OCI-LY1 (cell line): ENCODE results near the gene CHD5.

Source experiments
- H2AFZ ChIP-seq: fragments of 200-600 bp; sonication (generic), shearing (Covaris generic); 2 replicates; pipeline ENCODE4 v1.6.0; 2014; ENCODE audit warnings: antibody characterized with exemption, mild to moderate bottlenecking, low read length
- H3F3A ChIP-seq: fragments of 200-600 bp; sonication (generic), shearing (Covaris generic); 2 replicates; pipeline ENCODE4 v1.6.0; 2014; ENCODE audit warnings: mild to moderate bottlenecking, antibody characterized with exemption, low read length, moderate library complexity; ENCODE audit not compliant: insufficient read depth
- H3K27ac ChIP-seq: fragments of 200-600 bp; sonication (generic); 2 replicates; pipeline ENCODE4 v1.5.1; 2014; ENCODE audit warnings: low read length, mixed run types, mild to moderate bottlenecking, low read depth; ENCODE audit not compliant: poor library complexity, severe bottlenecking
- H3K27me3 ChIP-seq: fragments of 200-600 bp; sonication (generic); 2 replicates; pipeline ENCODE4 v1.6.0; 2014; ENCODE audit warnings: antibody characterized with exemption, mild to moderate bottlenecking, low read length, moderate library complexity; ENCODE audit not compliant: insufficient read depth
- H3K36me3 ChIP-seq: fragments of 200-600 bp; sonication (generic); 2 replicates; pipeline ENCODE4 v1.6.1; 2014; ENCODE audit warnings: mild to moderate bottlenecking, antibody characterized with exemption, low read length, moderate library complexity, mixed read lengths; ENCODE audit not compliant: insufficient read depth
- H3K4me1 ChIP-seq: fragments of 200-600 bp; sonication (generic); 2 replicates; pipeline ENCODE4 v1.5.1; 2014; ENCODE audit warnings: mild to moderate bottlenecking, low read length, moderate library complexity; ENCODE audit not compliant: insufficient read depth, severe bottlenecking
- H3K4me2 ChIP-seq: fragments of 200-600 bp; sonication (generic), shearing (Covaris generic); 2 replicates; pipeline ENCODE4 v1.6.1; 2014; ENCODE audit warnings: low read length
- H3K4me3 ChIP-seq: fragments of 200-600 bp; sonication (generic); 2 replicates; pipeline ENCODE4 v1.5.1; 2014; ENCODE audit warnings: low read length, low read depth, mild to moderate bottlenecking, mixed read lengths; ENCODE audit not compliant: poor library complexity, severe bottlenecking
- H3K79me2 ChIP-seq: fragments of 200-600 bp; shearing (Covaris generic); 2 replicates; pipeline ENCODE4 v1.6.1; 2016; ENCODE audit warnings: mixed run types, low read length, mixed read lengths; ENCODE audit not compliant: insufficient read depth
- H3K9ac ChIP-seq: fragments of 200-600 bp; sonication (generic), shearing (Covaris generic); 2 replicates; pipeline ENCODE4 v1.6.1; 2014; ENCODE audit warnings: mild to moderate bottlenecking, low read length, mixed read lengths
- H3K9me2 ChIP-seq: fragments of 200-600 bp; sonication (generic), shearing (Covaris generic); 2 replicates; pipeline ENCODE4 v1.6.1; 2014; ENCODE audit warnings: low read depth, mild to moderate bottlenecking, low read length, mixed read lengths
- H3K9me3 ChIP-seq: fragments of 200-600 bp; shearing (Covaris generic); 2 replicates; pipeline ENCODE4 v1.6.1; 2014; ENCODE audit warnings: low read length, mixed read lengths
- H4K20me1 ChIP-seq: fragments of 200-600 bp; sonication (generic), shearing (Covaris generic); 2 replicates; pipeline ENCODE4 v1.6.0; 2016; ENCODE audit warnings: mild to moderate bottlenecking, low read length; ENCODE audit not compliant: insufficient read depth
- CTCF ChIP-seq: fragments of 200-600 bp; sonication (generic), shearing (Covaris generic); IDR thresholded peaks from 2 replicates; pipeline ENCODE4 v1.5.1; 2017; ENCODE audit warnings: mild to moderate bottlenecking, antibody characterized with exemption, low read length, moderate library complexity, mixed read lengths
- EZH2 ChIP-seq: fragments of 200-600 bp; sonication (generic), shearing (Covaris generic); IDR thresholded peaks from 2 replicates; pipeline ENCODE4 v1.8.0; 2017; ENCODE audit warnings: borderline replicate concordance, mixed run types, mild to moderate bottlenecking, antibody characterized with exemption, low read length, moderate library complexity, mixed read lengths

Gene CHD5

DNA sequence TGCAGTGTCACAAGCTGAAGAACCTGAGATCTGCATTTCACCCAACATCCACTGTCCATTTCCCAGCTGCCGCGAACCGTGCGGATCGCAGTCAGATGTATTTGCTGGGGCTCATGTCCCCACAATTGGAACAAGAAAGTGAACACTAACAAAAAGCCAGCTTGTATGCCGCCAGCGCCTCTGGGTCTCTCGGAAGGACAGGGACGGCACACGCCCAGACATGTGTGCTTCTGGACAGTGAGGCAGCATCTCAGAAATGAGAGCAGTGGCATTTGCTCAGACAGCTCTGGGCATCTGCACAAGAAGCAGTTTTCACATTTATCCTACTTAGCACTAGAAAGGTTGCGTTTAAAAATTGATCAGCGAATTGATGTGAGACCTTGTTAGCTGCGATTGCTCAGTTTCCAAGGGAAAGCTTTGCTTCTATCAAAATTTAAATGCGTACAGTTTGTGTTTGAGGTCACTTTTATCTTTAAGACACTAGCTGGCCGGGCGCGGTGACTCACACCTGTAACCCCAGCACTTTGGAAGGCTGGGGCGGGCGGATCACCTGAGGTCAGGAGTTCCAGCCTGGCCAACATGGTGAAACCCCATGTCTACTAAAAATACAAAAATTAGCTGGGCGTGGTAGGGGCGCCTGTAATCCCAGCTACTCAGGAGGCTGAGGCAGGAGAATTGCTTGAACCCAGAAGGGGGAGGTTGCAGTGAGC lies 105.8 kb downstream of the CHD5 start:
- no peaks in the 10 kb centered on the region for H4K20me1 ChIP-seq
- no peaks in the 10 kb centered on the region for H3K4me1 ChIP-seq
- H2AFZ ChIP-seq, result no peak overlapping the region
- no peaks in the 10 kb centered on the region for H3K79me2 ChIP-seq
- TF ChIP-seq EZH2, result no peak
- H3K9me2 ChIP-seq, result no peaks in the 10 kb centered on the region
- H3F3A ChIP-seq, result no peaks in the 10 kb centered on the region
- H3K9ac ChIP-seq, result no peak overlapping the region
- H3K27me3 ChIP-seq, result no peaks in the 10 kb centered on the region
- no peaks in the 10 kb centered on the region for H3K9me3 ChIP-seq
- H3K4me3 ChIP-seq, result no peak overlapping the region
- no peak overlapping the region for H3K4me2 ChIP-seq
- no peak overlapping the region for H3K27ac ChIP-seq
- H3K36me3 ChIP-seq, result peaks cover 41% of the 10 kb centered on the region

DNA sequence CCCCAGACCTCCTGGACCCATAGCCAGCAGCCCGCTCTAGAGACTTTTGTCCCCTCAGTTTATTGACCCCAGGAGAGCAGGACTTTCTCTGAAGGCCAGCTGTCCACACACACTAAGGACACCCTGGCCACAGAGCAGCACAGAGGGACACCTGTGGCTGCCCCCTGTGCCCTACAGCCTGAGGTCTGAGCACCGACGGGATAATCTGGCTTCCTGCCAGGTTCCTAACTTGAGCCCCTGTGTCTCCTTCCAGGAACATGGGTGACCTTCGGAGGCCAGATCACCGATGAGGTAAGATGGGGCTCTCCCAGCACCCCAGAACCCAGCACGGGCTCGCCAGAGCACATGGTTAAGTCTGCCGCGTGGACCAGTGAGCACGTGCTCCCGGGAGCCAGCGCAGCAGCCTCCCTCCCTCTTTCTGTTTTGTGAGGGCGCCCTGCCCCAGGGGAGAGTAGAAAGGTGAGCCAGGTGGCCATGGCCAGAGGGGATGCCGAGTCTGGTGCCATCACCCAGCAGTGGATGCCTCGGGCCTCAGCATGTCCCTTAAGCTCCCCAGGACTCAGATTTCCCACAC lies 106.6 kb downstream of the CHD5 start:
- Histone ChIP-seq H3K4me1 (no peaks in the 10 kb centered on the region), H3F3A (no peaks in the 10 kb centered on the region), H3K9ac (no peak overlapping the region), H3K27me3 (no peaks in the 10 kb centered on the region), H2AFZ (no peak overlapping the region), H4K20me1 (no peaks in the 10 kb centered on the region), H3K4me3 (no peak overlapping the region), H3K79me2 (no peaks in the 10 kb centered on the region), H3K9me3 (no peaks in the 10 kb centered on the region), H3K4me2 (no peak overlapping the region), H3K36me3 (peaks cover 41% of the 10 kb centered on the region), H3K27ac (no peak overlapping the region), H3K9me2 (no peaks in the 10 kb centered on the region)
- TF ChIP-seq CTCF (no peak), EZH2 (no peak)

GRCh38 chr1:6072774-6073479 lies 107.2 kb downstream of the CHD5 start:
- H3K4me2 ChIP-seq, result no peak overlapping the region
- TF ChIP-seq EZH2, result no peak
- no peak for TF ChIP-seq CTCF
- H3K27ac ChIP-seq, result no peak overlapping the region
- no peaks in the 10 kb centered on the region for H3K79me2 ChIP-seq
- H3K36me3 ChIP-seq, result peaks cover 41% of the 10 kb centered on the region
- H3K27me3 ChIP-seq, result no peaks in the 10 kb centered on the region
- H3K9me3 ChIP-seq, result no peaks in the 10 kb centered on the region
- no peaks in the 10 kb centered on the region for H4K20me1 ChIP-seq
- no peak overlapping the region for H3K9ac ChIP-seq
- H2AFZ ChIP-seq, result no peak overlapping the region
- no peaks in the 10 kb centered on the region for H3K4me1 ChIP-seq
- no peaks in the 10 kb centered on the region for H3F3A ChIP-seq
- no peaks in the 10 kb centered on the region for H3K9me2 ChIP-seq
- no peak overlapping the region for H3K4me3 ChIP-seq
